Liver (tissue), 9 donors: Measurements from ENCODE around the gene GNAT2. TPM values are rescaled to one million over a fixed set of nuclear protein-coding genes. Genes with fewer than 3 reads are reported as not detected.

Source experiments
- DNase-seq: peaks from one replicate; pipeline ENCODE4 v3.0.0-alpha.2; 2017; ENCODE audit warnings: low spot score
- H3K27ac ChIP-seq, 2 donors: one replicate each; pipeline ENCODE4 v1.7.0; 2013; ENCODE audit warnings: inconsistent platforms in 2 of 2, low read length in 2 of 2, control low read depth in 1 of 2, low read depth in 1 of 2, mild to moderate bottlenecking in 1 of 2
- H3K27me3 ChIP-seq, 4 donors: one replicate each; pipeline versions ENCODE4 v1.6.1 to v1.7.0; 2013; ENCODE audit warnings: low read length in 3 of 4, inconsistent platforms in 1 of 4, mild to moderate bottlenecking in 1 of 4, moderate library complexity in 1 of 4; ENCODE audit not compliant: control insufficient read depth in 4 of 4, insufficient read depth in 4 of 4
- H3K36me3 ChIP-seq, 4 donors: one replicate each; pipeline versions ENCODE4 v1.6.1 to v1.7.0; 2013; ENCODE audit warnings: low read length in 3 of 4, mild to moderate bottlenecking in 3 of 4, low read depth in 1 of 4, moderate library complexity in 1 of 4; ENCODE audit not compliant: control insufficient read depth in 4 of 4, insufficient read depth in 3 of 4
- H3K4me1 ChIP-seq, 4 donors: one replicate each; pipeline versions ENCODE4 v1.6.1 to v1.7.0; 2013; ENCODE audit warnings: low read length in 3 of 4, mild to moderate bottlenecking in 3 of 4, moderate library complexity in 1 of 4; ENCODE audit not compliant: control insufficient read depth in 4 of 4, insufficient read depth in 4 of 4
- H3K4me3 ChIP-seq, 3 donors: one replicate each; pipeline versions ENCODE4 v1.6.1 to v1.7.0; 2013; ENCODE audit warnings: low read length in 3 of 3, control low read depth in 1 of 3, low read depth in 1 of 3, mild to moderate bottlenecking in 1 of 3
- H3K9ac ChIP-seq, 2 donors: one replicate each; pipeline ENCODE4 v1.7.0; 2013; ENCODE audit warnings: low read length in 2 of 2, mild to moderate bottlenecking in 2 of 2, moderate library complexity in 2 of 2, control low read depth in 1 of 2, low read depth in 1 of 2
- H3K9me3 ChIP-seq, 4 donors: one replicate each; pipeline versions ENCODE4 v1.6.1 to v1.7.0; 2013; ENCODE audit warnings: low read length in 3 of 4; ENCODE audit not compliant: control insufficient read depth in 4 of 4
- CTCF ChIP-seq: fragments of 150-350 bp; IDR thresholded peaks from 2 replicates; pipeline ENCODE4 v1.5.1; 2017; ENCODE audit warnings: improper control_type of control experiment, low read depth, low read length; ENCODE audit not compliant: missing input control
- EGR1 ChIP-seq, 2 donors: IDR thresholded peaks; 2 replicates each; pipeline ENCODE4 v1.6.1; 2016 to 2018; ENCODE audit warnings: antibody characterized with exemption in 2 of 2, low read depth in 2 of 2
- FOXA1 ChIP-seq: IDR thresholded peaks from 2 replicates; pipeline ENCODE4 v1.6.1; 2016; ENCODE audit warnings: antibody characterized with exemption
- FOXA2 ChIP-seq: IDR thresholded peaks from 2 replicates; pipeline ENCODE4 v1.6.1; 2016; ENCODE audit warnings: antibody characterized with exemption
- GABPA ChIP-seq, 2 donors: IDR thresholded peaks in 1 of 2; conservative IDR thresholded peaks in 1 of 2; 2 replicates each; pipeline ENCODE4 v1.6.1; 2016; ENCODE audit warnings: antibody characterized with exemption in 2 of 2, mild to moderate bottlenecking in 1 of 2, moderate library complexity in 1 of 2
- HNF4A ChIP-seq, 2 donors: conservative IDR thresholded peaks; 2 replicates each; pipeline ENCODE4 v1.6.1; 2016; ENCODE audit warnings: antibody characterized with exemption in 2 of 2, mild to moderate bottlenecking in 2 of 2
- HNF4G ChIP-seq: IDR thresholded peaks from 2 replicates; pipeline ENCODE4 v1.6.1; 2016; ENCODE audit warnings: antibody characterized with exemption
- JUND ChIP-seq, 2 donors: IDR thresholded peaks; 2 replicates each; pipeline ENCODE4 v1.6.1; 2016; ENCODE audit warnings: antibody characterized with exemption in 2 of 2
- NR2F2 ChIP-seq: IDR thresholded peaks from 2 replicates; pipeline ENCODE4 v1.6.1; 2016; ENCODE audit warnings: antibody characterized with exemption
- RAD21 ChIP-seq, 2 donors: IDR thresholded peaks; 2 replicates each; pipeline ENCODE4 v1.6.1; 2016; ENCODE audit warnings: antibody characterized with exemption in 2 of 2, mild to moderate bottlenecking in 2 of 2
- REST ChIP-seq: IDR thresholded peaks from 2 replicates; pipeline ENCODE4 v1.6.1; 2016; ENCODE audit warnings: antibody characterized with exemption, mild to moderate bottlenecking
- RXRA ChIP-seq, 2 donors: IDR thresholded peaks; 2 replicates each; pipeline ENCODE4 v1.6.1; 2017 to 2018; ENCODE audit warnings: antibody characterized with exemption in 2 of 2, mild to moderate bottlenecking in 1 of 2
- SP1 ChIP-seq: IDR thresholded peaks from 2 replicates; pipeline ENCODE4 v1.6.1; 2018; ENCODE audit warnings: antibody characterized with exemption, mild to moderate bottlenecking
- TAF1 ChIP-seq: conservative IDR thresholded peaks from 2 replicates; pipeline ENCODE4 v1.6.1; 2016; ENCODE audit warnings: antibody characterized with exemption, mild to moderate bottlenecking
- YY1 ChIP-seq: IDR thresholded peaks from 2 replicates; pipeline ENCODE4 v1.6.1; 2016; ENCODE audit warnings: antibody characterized with exemption, mild to moderate bottlenecking
- ZBTB33 ChIP-seq: IDR thresholded peaks from 2 replicates; pipeline ENCODE4 v1.6.1; 2016; ENCODE audit warnings: antibody characterized with exemption
- WGBS: extraction: QIAGEN DNeasy Blood & Tissue Kit; methylation state at CpG from one replicate; pipeline ENCODE4 v1.1.7; 2013; 5-methylcytosine and 5-hydroxymethylcytosine counted together
- polyA plus RNA-seq, 2 donors: library from polyadenylated mRNA; stranded (reverse) in 1 of 2; unstranded in 1 of 2; fragments of 200-250 nt in 1 of 2; fragments of >200 nt in 1 of 2; fragmentation: Nextera tagmentation in 1 of 2; extraction: Ambion mirVana in 1 of 2; gene quantifications; one replicate each; pipeline versions ENCODE4 v1.2.1 to v1.2.3, GENCODE V29; 2013 to 2015
- total RNA-seq, 2 donors: library from RNA; depleted of rRNA; stranded (reverse); fragments of >200 nt; gene quantifications; one replicate each; pipeline ENCODE4 v1.2.3, GENCODE V29; 2014
- TF ChIP-seq, protein P1 (sequence below): IDR thresholded peaks from 2 replicates; pipeline ENCODE4 v1.6.1; 2016; ENCODE audit warnings: antibody characterized with exemption
- TF ChIP-seq, protein P2 (sequence below): IDR thresholded peaks from 2 replicates; pipeline ENCODE4 v1.6.1; 2016; ENCODE audit warnings: antibody characterized with exemption
- donor health status: healthy.
- donor health status: healthy.
- donor health status: healthy.
- donor health status: healthy.
- donor health status: healthy.

GNAT2 gene
- total and polyA plus RNA-seq, 4 donors: 0.09 to 0.17 (median 0.17) TPM; not detected in 1

DNA sequence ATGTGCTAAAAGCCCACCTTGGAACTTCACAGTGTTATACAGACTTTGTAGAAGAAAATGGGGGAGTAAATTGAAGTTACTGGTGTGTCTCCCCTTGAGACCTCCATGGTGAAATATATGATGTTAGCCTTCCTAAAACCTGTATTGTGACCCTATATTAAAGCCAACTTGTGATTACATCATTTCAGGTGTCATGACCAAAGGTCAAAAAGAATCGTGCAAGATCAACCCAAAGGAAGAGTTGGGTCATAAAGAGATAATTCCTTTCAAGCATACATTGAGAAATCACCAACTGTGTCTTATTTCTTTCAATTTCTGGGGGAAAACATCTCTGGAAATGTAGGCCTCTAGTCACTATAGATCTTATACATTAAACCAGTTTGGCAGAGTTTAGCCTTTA lies 34.6 kb downstream of the GNAT2 start:
- Histone ChIP-seq H3K36me3 (peaks cover 0 to 29% (median 20%) of the 10 kb centered on the region in 4 donors), H3K4me3 (no peak overlapping the region), H3K4me1 (peaks cover 5 to 30% (median 11%) of the 10 kb centered on the region in 4 donors), H3K9me3 (no peaks in the 10 kb centered on the region), H3K9ac (no peak overlapping the region), H3K27ac (no peak overlapping the region), H3K27me3 (no peaks in the 10 kb centered on the region)
- TF ChIP-seq HNF4G: no peak
- TF ChIP-seq, protein P1, sequence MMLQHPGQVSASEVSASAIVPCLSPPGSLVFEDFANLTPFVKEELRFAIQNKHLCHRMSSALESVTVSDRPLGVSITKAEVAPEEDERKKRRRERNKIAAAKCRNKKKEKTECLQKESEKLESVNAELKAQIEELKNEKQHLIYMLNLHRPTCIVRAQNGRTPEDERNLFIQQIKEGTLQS: peak; percentile 23
- TF ChIP-seq GABPA (IDR thresholded peaks at IDR 0.05 in 1 of 2, conservative IDR thresholded peaks at IDR 0.05 in 1 of 2): no peak
- no peak for TF ChIP-seq TAF1
- no peak for TF ChIP-seq ZBTB33
- peak in 1 of 2 donors; percentile 9 for TF ChIP-seq RXRA (IDR thresholded peaks at IDR 0.05)
- peak in 1 of 2 donors; percentile 37 for TF ChIP-seq JUND (IDR thresholded peaks at IDR 0.05)
- peak; percentile 51 to 69 for TF ChIP-seq HNF4A (conservative IDR thresholded peaks at IDR 0.05)
- DNase-seq: no peak
- WGBS: 19% methylated on average over 1 of the region's 1 CpG

DNA sequence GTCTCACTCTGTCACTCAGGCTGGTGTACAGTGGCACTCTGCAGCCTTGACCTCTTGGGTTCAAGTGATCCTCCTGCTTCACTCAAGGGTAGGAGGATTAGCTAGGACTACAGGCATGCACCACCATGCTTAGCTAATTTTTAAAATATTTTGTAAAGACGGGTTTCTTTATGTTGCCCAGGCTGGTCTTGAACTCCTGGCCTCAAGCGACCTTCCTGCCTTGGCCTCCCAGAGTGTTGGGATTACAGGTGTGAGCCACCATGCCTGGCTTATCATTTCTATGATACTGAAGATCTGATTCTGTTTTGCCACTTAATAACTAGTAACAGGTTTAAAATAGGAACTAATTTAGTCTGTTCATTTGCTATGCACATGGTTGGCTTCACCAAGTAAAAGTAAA lies 37.4 kb downstream of the GNAT2 start:
- no peak for DNase-seq
- Histone ChIP-seq H3K36me3 (peaks cover 1 to 32% (median 18%) of the 10 kb centered on the region in 4 donors), H3K27ac (no peak overlapping the region), H3K4me1 (peaks cover 0 to 20% (median 5%) of the 10 kb centered on the region in 4 donors), H3K27me3 (no peaks in the 10 kb centered on the region), H3K9ac (no peak overlapping the region), H3K9me3 (no peaks in the 10 kb centered on the region), H3K4me3 (no peak overlapping the region)
- WGBS: 94% methylated on average over 2 of the region's 2 CpGs
- TF ChIP-seq TAF1: no peak
- TF ChIP-seq HNF4A (conservative IDR thresholded peaks at IDR 0.05): no peak
- no peak for TF ChIP-seq FOXA1
- TF ChIP-seq REST: no peak
- TF ChIP-seq, protein P2, sequence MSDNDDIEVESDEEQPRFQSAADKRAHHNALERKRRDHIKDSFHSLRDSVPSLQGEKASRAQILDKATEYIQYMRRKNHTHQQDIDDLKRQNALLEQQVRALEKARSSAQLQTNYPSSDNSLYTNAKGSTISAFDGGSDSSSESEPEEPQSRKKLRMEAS: no peak
- no peak for TF ChIP-seq GABPA (IDR thresholded peaks at IDR 0.05 in 1 of 2, conservative IDR thresholded peaks at IDR 0.05 in 1 of 2)
- TF ChIP-seq, protein P1: no peak
- TF ChIP-seq EGR1 (IDR thresholded peaks at IDR 0.05; ENCODE audit: low read depth in 2 of 2): no peak
- TF ChIP-seq NR2F2: no peak
- no peak for TF ChIP-seq JUND (IDR thresholded peaks at IDR 0.05)
- no peak for TF ChIP-seq SP1
- no peak for TF ChIP-seq HNF4G
- TF ChIP-seq CTCF: no peak
- no peak for TF ChIP-seq RAD21 (IDR thresholded peaks at IDR 0.05)
- no peak for TF ChIP-seq ZBTB33
- no peak for TF ChIP-seq YY1
- no peak for TF ChIP-seq RXRA (IDR thresholded peaks at IDR 0.05)
- TF ChIP-seq FOXA2: no peak
